ENCODE measurements around the gene MED27.

The MED27 gene

DNA sequence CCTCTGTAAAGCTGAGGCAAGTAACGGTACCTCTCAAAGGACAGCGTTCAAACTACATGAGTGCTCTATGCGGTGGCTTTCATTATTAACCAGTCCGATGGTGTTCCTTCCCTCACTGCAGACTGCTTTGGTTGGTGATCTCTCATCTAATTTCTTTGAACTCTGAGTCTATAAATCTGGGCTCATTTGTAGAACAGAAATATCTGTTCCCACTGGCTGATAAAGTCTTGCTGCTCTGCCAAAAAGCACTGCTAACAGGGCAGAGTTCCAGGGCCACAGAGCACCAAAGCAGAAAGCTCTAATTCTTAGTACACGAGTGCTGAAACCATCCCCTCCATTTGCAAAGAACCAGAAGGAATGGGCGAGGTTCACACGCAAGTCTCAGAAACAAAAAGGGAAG, 81.9 kb downstream of the MED27 start:
- no peak overlapping the region for H3K4me3 ChIP-seq (ENCODE audit: control insufficient read depth, low read depth, low read length)
- no peak for TF ChIP-seq CTCF (IDR thresholded peaks at IDR 0.05; ENCODE audit: control insufficient read depth, insufficient read depth, low read depth, low read length, missing control alignments)
- DNase-seq (ENCODE audit: low read depth) = no peak

DNA sequence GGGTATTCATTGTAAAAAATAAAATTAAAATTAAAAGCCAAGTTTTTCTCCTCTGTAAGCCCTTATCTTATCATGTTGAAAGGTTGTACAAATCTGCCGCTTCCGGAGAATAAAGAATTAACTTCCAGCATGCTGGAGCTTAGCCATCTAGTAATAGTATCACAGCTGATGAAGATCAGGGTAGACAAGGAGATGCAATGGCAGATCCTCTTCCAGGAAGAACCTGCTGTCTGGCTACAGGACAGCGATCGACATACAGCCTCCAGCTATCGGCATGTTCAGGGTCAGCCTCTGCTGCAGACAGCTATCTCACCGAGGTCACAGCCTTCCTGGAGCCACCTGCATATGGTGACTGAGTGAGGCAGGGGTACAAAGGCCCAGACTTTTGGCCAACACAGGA, 82.6 kb downstream of the MED27 start:
- no peak for TF ChIP-seq CTCF (IDR thresholded peaks at IDR 0.05; ENCODE audit: control insufficient read depth, insufficient read depth, low read depth, low read length, missing control alignments)
- DNase-seq (ENCODE audit: low read depth) = no peak
- no peak overlapping the region for H3K4me3 ChIP-seq (ENCODE audit: control insufficient read depth, low read depth, low read length)

GRCh38 chr9:131995382-131995781, 84.3 kb downstream of the MED27 start:
- TF ChIP-seq CTCF (IDR thresholded peaks at IDR 0.05; ENCODE audit: control insufficient read depth, insufficient read depth, low read depth, low read length, missing control alignments) = no peak
- no peak for DNase-seq (ENCODE audit: low read depth)
- no peak overlapping the region for H3K4me3 ChIP-seq (ENCODE audit: control insufficient read depth, low read depth, low read length)

- no peak for TF ChIP-seq CTCF (IDR thresholded peaks at IDR 0.05; ENCODE audit: control insufficient read depth, insufficient read depth, low read depth, low read length, missing control alignments)
- DNase-seq (ENCODE audit: low read depth) = no peak
- H3K4me3 ChIP-seq (ENCODE audit: control insufficient read depth, low read depth, low read length) = no peak overlapping the region
These were observed 85.1 kb downstream of the MED27 start for GRCh38 chr9:131994364-131995125.

GRCh38 chr9:131992906-131993657, 86.6 kb downstream of the MED27 start:
- TF ChIP-seq CTCF (IDR thresholded peaks at IDR 0.05; ENCODE audit: control insufficient read depth, insufficient read depth, low read depth, low read length, missing control alignments) = no peak
- no peak for DNase-seq (ENCODE audit: low read depth)
- H3K4me3 ChIP-seq (ENCODE audit: control insufficient read depth, low read depth, low read length) = no peak overlapping the region

DNA sequence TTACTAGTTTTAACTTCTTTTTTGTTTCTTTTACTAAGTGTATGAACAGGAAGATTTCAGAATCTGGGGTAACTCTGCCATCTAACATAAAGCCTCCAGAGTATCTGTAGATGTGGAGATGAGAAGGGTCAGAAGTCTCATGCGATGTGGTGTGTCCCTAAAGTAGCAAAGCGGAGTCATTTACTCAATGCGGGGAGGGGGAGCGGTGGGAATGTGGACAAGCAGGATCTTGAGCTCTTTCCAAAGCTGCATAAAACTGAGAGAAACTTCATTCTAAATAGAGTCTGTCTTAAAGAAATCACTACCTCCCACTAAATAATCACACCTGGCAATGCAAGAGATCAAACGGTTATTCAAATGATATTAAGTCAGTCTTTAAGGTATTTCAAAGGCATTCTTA, 92.4 kb downstream of the MED27 start:
- no peak overlapping the region for H3K4me3 ChIP-seq (ENCODE audit: control insufficient read depth, low read depth, low read length)
- TF ChIP-seq CTCF (IDR thresholded peaks at IDR 0.05; ENCODE audit: control insufficient read depth, insufficient read depth, low read depth, low read length, missing control alignments) = no peak
- no peak for DNase-seq (ENCODE audit: low read depth)
